Gastrocnemius medialis (tissue), 4 donors: ENCODE measurements around the gene WDR62. TPM values are rescaled to one million over a fixed set of nuclear protein-coding genes. Genes with fewer than 3 reads are reported as not detected.

Source experiments
- ATAC-seq, 2 donors: fragments of 150-250 bp; one replicate each; pipeline ENCODE4 v1.9.1; 2016
- DNase-seq, 2 donors: peaks; one replicate each; pipeline ENCODE4 v3.0.0-alpha.2; 2019
- H3K27ac ChIP-seq, 4 donors: fragments of 200-600 bp; sonication (generic); 1 replicate in 1 of 4; 2 replicates in 3 of 4; pipeline ENCODE4 v1.5.1; 2016 to 2018; ENCODE audit warnings: mild to moderate bottlenecking in 2 of 4, moderate library complexity in 1 of 4
- H3K27me3 ChIP-seq, 3 donors: fragments of 200-600 bp; sonication (generic) in 2 of 3; 1 replicate in 1 of 3; 2 replicates in 2 of 3; pipeline versions ENCODE4 v1.5.1 to v1.6.0; 2016 to 2019; ENCODE audit warnings: mild to moderate bottlenecking in 1 of 3, moderate library complexity in 1 of 3
- H3K36me3 ChIP-seq, 2 donors: fragments of 200-600 bp; sonication (generic) in 1 of 2; one replicate each; pipeline ENCODE4 v1.5.1; 2017 to 2018
- H3K4me1 ChIP-seq, 2 donors: fragments of 200-600 bp; sonication (generic) in 1 of 2; one replicate each; pipeline ENCODE4 v1.5.1; 2016 to 2017; ENCODE audit warnings: mild to moderate bottlenecking in 2 of 2
- H3K4me3 ChIP-seq, 4 donors: fragments of 200-600 bp; sonication (generic) in 3 of 4; 1 replicate in 1 of 4; 2 replicates in 3 of 4; pipeline ENCODE4 v1.5.1; 2016 to 2019; ENCODE audit warnings: mild to moderate bottlenecking in 2 of 4
- H3K9me3 ChIP-seq, 3 donors: fragments of 200-600 bp; sonication (generic) in 2 of 3; 1 replicate in 1 of 3; 2 replicates in 2 of 3; pipeline ENCODE4 v1.5.1; 2016 to 2019
- POLR2A ChIP-seq, 2 donors: fragments of 450-650 bp; IDR thresholded peaks; one replicate each; pipeline ENCODE4 v1.6.1; 2017; ENCODE audit warnings: antibody characterized with exemption in 2 of 2, mild to moderate bottlenecking in 2 of 2, moderate library complexity in 2 of 2
- in situ Hi-C, 4 donors: fragments of 200-750 bp; cut with MboI; loops; one replicate each; pipeline versions ENCODE4 v1.15.0 to v1.8.0; 2017; ENCODE audit warnings: low sequenced_read_pairs in 4 of 4
- intact Hi-C: fragments of 100-400 bp; cut with DNase I; formaldehyde crosslinking; loops from one replicate; pipeline ENCODE4 v1.15.1; 2023; ENCODE audit warnings: low total_unique reads
- total RNA-seq, 4 donors: library from RNA; depleted of rRNA; stranded (reverse); fragments of >200 nt; gene quantifications; one replicate each; pipeline versions ENCODE4 v1.1.0 to v1.2.3, GENCODE V29; 2016
- TF ChIP-seq, protein P1 (sequence below), 5 experiments: fragments of 450-650 bp in 3 of 5; fragments of 200-600 bp in 2 of 5; sonication (generic) in 2 of 5; IDR thresholded peaks in 4 of 5; conservative IDR thresholded peaks in 1 of 5; 1 replicate in 4 of 5; 2 replicates in 1 of 5; pipeline ENCODE4 v1.5.1; 2016 to 2019; ENCODE audit warnings: antibody characterized with exemption in 5 of 5, mild to moderate bottlenecking in 3 of 5, moderate library complexity in 3 of 5

Gene WDR62
- total RNA-seq, 4 donors from 2014 or later: 0.20 to 2.1 (median 1.0) TPM

DNA sequence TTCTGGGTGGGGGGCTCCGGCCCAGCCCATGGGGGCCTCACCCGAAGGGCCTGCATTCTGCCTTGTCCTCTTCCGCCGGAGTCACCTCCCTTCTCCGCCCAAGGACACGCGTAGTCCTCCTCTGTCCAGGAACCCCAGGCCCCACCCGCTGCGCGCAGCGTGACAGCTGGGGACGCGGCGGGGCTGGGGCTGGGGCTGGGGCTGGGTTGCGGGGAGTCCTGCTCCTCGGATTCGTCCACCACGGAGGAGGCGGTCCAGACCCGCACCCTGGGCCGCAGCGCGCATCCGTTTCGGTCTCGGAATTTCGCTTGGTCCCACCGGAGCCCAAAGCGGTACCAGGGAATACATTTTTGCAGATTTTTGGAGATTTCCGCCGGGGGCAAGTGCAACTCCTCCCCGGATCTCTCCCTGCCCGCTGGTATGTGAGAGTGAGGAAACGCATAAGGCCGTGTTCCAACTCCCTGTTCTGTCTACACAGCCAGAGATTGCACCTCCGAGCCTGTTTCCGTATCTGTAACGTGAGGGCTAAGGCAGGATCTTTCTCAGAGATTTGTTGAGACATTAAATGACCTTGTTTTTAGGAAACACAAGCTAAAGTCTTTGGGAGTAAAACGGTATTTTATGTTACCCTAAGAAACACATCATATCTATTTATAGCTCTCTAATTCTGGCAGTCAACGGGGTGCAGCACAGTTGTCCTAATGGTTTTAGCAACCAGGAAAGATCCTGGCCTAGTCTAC lies 97.8 kb downstream of the WDR62 start, which contains the start of gene COX7A1:
Gene COX7A1 (minus strand): TSS at position 96 of the 740 bp plus-strand sequence. CDS start 40 bp downstream, at position 56.
- Histone ChIP-seq H3K27me3 (no peaks in the 10 kb centered on the region), H3K4me3 (peak within 1 kb of the TSS; percentile 80 to 90 (median 90)), H3K4me1 (peaks cover 24 to 29% of the 10 kb centered on the region in 2 donors), H3K27ac (peak within 1 kb of the TSS; percentile 97 to 100 (median 100)), H3K9me3 (no peaks in the 10 kb centered on the region), H3K36me3 (peaks cover 0 to 30% of the 10 kb centered on the region in 2 donors)
- TF ChIP-seq POLR2A (IDR thresholded peaks at IDR 0.05): peak; percentile 86 to 87
- TF ChIP-seq, protein P1, sequence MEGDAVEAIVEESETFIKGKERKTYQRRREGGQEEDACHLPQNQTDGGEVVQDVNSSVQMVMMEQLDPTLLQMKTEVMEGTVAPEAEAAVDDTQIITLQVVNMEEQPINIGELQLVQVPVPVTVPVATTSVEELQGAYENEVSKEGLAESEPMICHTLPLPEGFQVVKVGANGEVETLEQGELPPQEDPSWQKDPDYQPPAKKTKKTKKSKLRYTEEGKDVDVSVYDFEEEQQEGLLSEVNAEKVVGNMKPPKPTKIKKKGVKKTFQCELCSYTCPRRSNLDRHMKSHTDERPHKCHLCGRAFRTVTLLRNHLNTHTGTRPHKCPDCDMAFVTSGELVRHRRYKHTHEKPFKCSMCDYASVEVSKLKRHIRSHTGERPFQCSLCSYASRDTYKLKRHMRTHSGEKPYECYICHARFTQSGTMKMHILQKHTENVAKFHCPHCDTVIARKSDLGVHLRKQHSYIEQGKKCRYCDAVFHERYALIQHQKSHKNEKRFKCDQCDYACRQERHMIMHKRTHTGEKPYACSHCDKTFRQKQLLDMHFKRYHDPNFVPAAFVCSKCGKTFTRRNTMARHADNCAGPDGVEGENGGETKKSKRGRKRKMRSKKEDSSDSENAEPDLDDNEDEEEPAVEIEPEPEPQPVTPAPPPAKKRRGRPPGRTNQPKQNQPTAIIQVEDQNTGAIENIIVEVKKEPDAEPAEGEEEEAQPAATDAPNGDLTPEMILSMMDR (IDR thresholded peaks at IDR 0.05 in 4 of 5, conservative IDR thresholded peaks at IDR 0.05 in 1 of 5): no peak
- ATAC-seq: peak; percentile 78 to 89
- in situ Hi-C loops (no loop called here), intact Hi-C loops (loop anchor here (1.0 to 10.0 kb wide), 5 partner anchors 12 to 395 kb away; partner anchors contain the start of genes CAPNS1, HSPB6, PROSER3 and TBCB)
- DNase-seq: peak; percentile 79 to 91

DNA sequence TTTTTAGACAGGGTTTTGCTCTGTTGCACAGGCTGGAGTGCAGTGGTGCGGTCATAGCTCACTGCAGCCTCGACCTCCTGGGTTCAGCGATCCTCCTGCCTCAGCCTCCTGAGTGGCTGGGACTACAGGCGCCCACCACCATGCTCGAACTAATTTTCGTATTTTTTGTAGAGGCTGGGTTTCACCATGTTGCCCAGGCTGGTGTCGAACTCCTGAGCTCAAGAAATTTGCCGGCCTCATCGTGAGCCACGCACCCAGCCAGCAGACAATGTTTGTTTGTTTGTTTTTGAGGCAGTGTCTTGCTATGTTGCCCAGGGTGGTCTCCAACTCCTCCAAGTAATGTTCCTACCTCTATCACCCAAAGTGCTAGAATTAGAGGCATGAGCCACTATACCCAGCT lies 98.4 kb downstream of the WDR62 start:
- peaks cover 0 to 24% of the 10 kb centered on the region in 2 donors for H3K36me3 ChIP-seq
- no peaks in the 10 kb centered on the region for H3K9me3 ChIP-seq
- H3K4me1 ChIP-seq: peaks cover 24 to 29% of the 10 kb centered on the region in 2 donors
- TF ChIP-seq, protein P1 (IDR thresholded peaks at IDR 0.05 in 4 of 5, conservative IDR thresholded peaks at IDR 0.05 in 1 of 5): no peak
- no peak for TF ChIP-seq POLR2A (IDR thresholded peaks at IDR 0.05)
- H3K27ac ChIP-seq: peak overlapping the region; percentile 97 to 100 (median 100)
- DNase-seq: no peak
- in situ Hi-C loops (no loop called here), intact Hi-C loops (loop anchor here (5.0 to 10.0 kb wide), 3 partner anchors 36 to 396 kb away; partner anchors contain the start of genes HSPB6, PROSER3, TBCB and ZNF146)
- peak overlapping the region; percentile 80 to 90 (median 90) for H3K4me3 ChIP-seq
- no peaks in the 10 kb centered on the region for H3K27me3 ChIP-seq
- no peak for ATAC-seq

Other genes starting within 250 kb of the WDR62 start
- gene PRODH2, start 242.1 kb upstream of the WDR62 start, total RNA-seq: under 1 TPM in 1 of 4 donors, not detected in 3; 0.13 TPM
- not detected for gene NPHS1, start 202.4 kb upstream of the WDR62 start, total RNA-seq
- not detected for gene KIRREL2, start 198.0 kb upstream of the WDR62 start, total RNA-seq
- gene APLP1, start 186.3 kb upstream of the WDR62 start, total RNA-seq: under 1 TPM in 2 of 4 donors, not detected in 2; 0.27 to 0.33 TPM
- 1 to 10 TPM in 3 of 4 donors, not detected in 1; 1.2 to 2.7 (median 2.3) TPM for gene NFKBID, start 154.4 kb upstream of the WDR62 start, total RNA-seq
- 1 to 10 TPM in 2 of 4 donors, not detected in 2; 1.2 to 1.5 TPM for gene HCST, start 152.4 kb upstream of the WDR62 start, total RNA-seq
- 10 to 100 TPM in 3 of 4 donors, 1 to 10 TPM in 1; 7.2 to 25.6 (median 18.2) TPM for gene TYROBP, start 146.6 kb upstream of the WDR62 start, total RNA-seq
- gene LRFN3, start 118.5 kb upstream of the WDR62 start, total RNA-seq: 10 to 100 TPM in 2 of 4 donors, 1 to 10 TPM in 2; 7.4 to 18.2 (median 12.8) TPM
- 10 to 100 TPM; 42.8 to 54.9 (median 49.9) TPM for gene SDHAF1, start 59.7 kb upstream of the WDR62 start, total RNA-seq
- gene SYNE4, start 46.1 kb upstream of the WDR62 start, total RNA-seq: under 1 TPM in 1 of 4 donors, not detected in 3; 0.36 TPM
- gene ALKBH6, start 40.7 kb upstream of the WDR62 start, total RNA-seq: 10 to 100 TPM; 10.6 to 50.1 (median 19.0) TPM
- gene CLIP3, start 22.0 kb upstream of the WDR62 start, total RNA-seq: 1 to 10 TPM in 3 of 4 donors, under 1 TPM in 1; 0.61 to 3.2 (median 1.8) TPM
- 10 to 100 TPM in 1 of 4 donors, 1 to 10 TPM in 3; 6.1 to 10.5 (median 6.1) TPM for gene THAP8, start 612 bp upstream of the WDR62 start, total RNA-seq
- gene OVOL3, start 56.2 kb downstream of the WDR62 start, total RNA-seq: not detected
- gene POLR2I, start 60.0 kb downstream of the WDR62 start, total RNA-seq: 10 to 100 TPM; 61.0 to 88.7 (median 79.4) TPM
- 100 to 1,000 TPM in 2 of 4 donors, 10 to 100 TPM in 2; 57.4 to 122 (median 96.7) TPM for gene TBCB, start 60.6 kb downstream of the WDR62 start, total RNA-seq
- gene CAPNS1, start 85.2 kb downstream of the WDR62 start, total RNA-seq: 100 to 1,000 TPM in 3 of 4 donors, 10 to 100 TPM in 1; 94.8 to 252 (median 165) TPM
- 100 to 1,000 TPM; 165 to 421 (median 223) TPM for gene COX7A1, start 97.5 kb downstream of the WDR62 start, total RNA-seq
- gene ZNF565, start 159.8 kb downstream of the WDR62 start, total RNA-seq: 1 to 10 TPM; 1.7 to 5.3 (median 2.3) TPM
- gene ZNF146, start 160.2 kb downstream of the WDR62 start, total RNA-seq: 100 to 1,000 TPM in 1 of 4 donors, 10 to 100 TPM in 3; 47.8 to 108 (median 91.2) TPM